Keratinocyte (primary cell): ENCODE data around the gene ERBB4. TPM values are rescaled to one million over a fixed set of nuclear protein-coding genes. Genes with fewer than 3 reads are reported as not detected.

Experiments
- DNase-seq: peaks from one replicate; pipeline ENCODE4 v3.0.0-alpha.2; 2011; ENCODE audit warnings: low read depth, missing footprints, low spot score
- FAIRE-seq: peaks from 2 replicates; lab custom pipeline; 2011; peaks lifted over from hg19 to GRCh38; lab: Jason Lieb, UNC
- H2AFZ ChIP-seq: 2 replicates; pipeline ENCODE4 v1.6.0; 2012; ENCODE audit warnings: low read length, control low read depth, inconsistent platforms; ENCODE audit not compliant: control insufficient read depth
- H3K27ac ChIP-seq: 2 replicates; pipeline ENCODE4 v1.5.1; 2011; ENCODE audit warnings: low read length; ENCODE audit not compliant: control insufficient read depth, insufficient read depth
- H3K27me3 ChIP-seq: 3 replicates; pipeline ENCODE4 v1.6.0; 2011; ENCODE audit warnings: low read length; ENCODE audit not compliant: control insufficient read depth, insufficient read depth; ENCODE audit errors: extremely low read depth
- H3K36me3 ChIP-seq, 2 experiments: 2 replicates in 1 of 2; 3 replicates in 1 of 2; pipeline ENCODE4 v1.5.1; 2011; ENCODE audit warnings: low read length in 2 of 2, mild to moderate bottlenecking in 1 of 2; ENCODE audit not compliant: control insufficient read depth in 2 of 2, insufficient read depth in 2 of 2; ENCODE audit errors: extremely low read depth in 1 of 2
- H3K4me1 ChIP-seq: 3 replicates; pipeline ENCODE4 v1.5.1; 2011; ENCODE audit warnings: low read length; ENCODE audit not compliant: control insufficient read depth, insufficient read depth; ENCODE audit errors: extremely low read depth
- H3K4me2 ChIP-seq: 3 replicates; pipeline ENCODE4 v1.6.0; 2011; ENCODE audit warnings: low read depth, low read length; ENCODE audit not compliant: control insufficient read depth, insufficient read depth; ENCODE audit errors: extremely low read depth
- H3K4me3 ChIP-seq, 3 experiments: fragments of 200-600 bp in 1 of 3; sonication (generic) in 1 of 3; 2 replicates in 2 of 3; 3 replicates in 1 of 3; pipeline ENCODE4 v1.5.1; 2011 to 2016; ENCODE audit warnings: low read length in 3 of 3, mild to moderate bottlenecking in 3 of 3, control low read depth in 2 of 3, inconsistent platforms in 1 of 3, low read depth in 1 of 3, mixed read lengths in 1 of 3, mixed run types in 1 of 3, moderate library complexity in 1 of 3; ENCODE audit not compliant: control insufficient read depth in 2 of 3, insufficient read depth in 2 of 3; ENCODE audit errors: extremely low read depth in 1 of 3
- H3K79me2 ChIP-seq: 2 replicates; pipeline ENCODE4 v1.6.0; 2012; ENCODE audit warnings: low read length; ENCODE audit not compliant: control insufficient read depth, insufficient read depth
- H3K9ac ChIP-seq: 3 replicates; pipeline ENCODE4 v1.6.0; 2011; ENCODE audit warnings: low read length; ENCODE audit not compliant: control insufficient read depth, insufficient read depth; ENCODE audit errors: extremely low read depth
- H3K9me1 ChIP-seq: 3 replicates; pipeline ENCODE4 v1.6.0; 2011; ENCODE audit warnings: low read length; ENCODE audit not compliant: control insufficient read depth, insufficient read depth; ENCODE audit errors: extremely low read depth
- H3K9me3 ChIP-seq: 2 replicates; pipeline ENCODE4 v1.5.1; 2012; ENCODE audit warnings: low read depth, low read length; ENCODE audit not compliant: control insufficient read depth
- H4K20me1 ChIP-seq: 3 replicates; pipeline ENCODE4 v1.6.0; 2011; ENCODE audit warnings: low read length; ENCODE audit not compliant: control insufficient read depth, insufficient read depth; ENCODE audit errors: extremely low read depth
- CTCF ChIP-seq, 3 experiments: IDR thresholded peaks in 1 of 3; conservative IDR thresholded peaks in 1 of 3; optimal IDR thresholded peaks in 1 of 3; 2 replicates in 2 of 3; 3 replicates in 1 of 3; pipeline versions ENCODE3 to v1.5.1; 2011; ENCODE audit warnings: low read length in 3 of 3, mild to moderate bottlenecking in 3 of 3, moderate library complexity in 2 of 3, control low read depth in 1 of 3, inconsistent platforms in 1 of 3; ENCODE audit not compliant: insufficient read depth in 2 of 3; ENCODE audit errors: extremely low read depth in 1 of 3
- EZH2 ChIP-seq: IDR thresholded peaks from one replicate; pipeline ENCODE4 v1.6.1; 2012; ENCODE audit warnings: inconsistent platforms, mild to moderate bottlenecking, low read length, moderate library complexity
- dilution Hi-C: fragments of 300-500 bp; cut with MboI; formaldehyde crosslinking; loops from one replicate; pipeline ENCODE4 v1.7.0; 2020; ENCODE audit warnings: low sequenced_read_pairs; ENCODE audit not compliant: extremely low pct_ligation_motif_present
- polyA plus RNA-seq, 5 experiments: library from polyadenylated mRNA; depleted of rRNA in 3 of 5; stranded (reverse) in 3 of 5; stranded (forward) in 1 of 5; unstranded in 1 of 5; fragments of >200 nt; gene quantifications; 1 replicate in 1 of 5; 2 replicates in 3 of 5; 3 replicates in 1 of 5; pipeline versions ENCODE4 v1.2.1 to v1.2.3, GENCODE V29; 2011 to 2012; ENCODE audit warnings: missing spikeins in 2 of 5, low read depth in 1 of 5, low replicate concordance in 1 of 5

ERBB4 gene
- polyA plus RNA-seq, 1 donor (not counting 4 experiments of a cell fraction or from before 2014, with no cell fraction given) = 0.01 TPM

- Histone ChIP-seq H3K27me3 (no peaks in the 10 kb centered on the region), H3K4me1 (no peaks in the 10 kb centered on the region), H3K36me3 (no peaks in the 10 kb centered on the region), H3K9me3 (no peaks in the 10 kb centered on the region), H3K9ac (no peak overlapping the region), H3K9me1 (no peaks in the 10 kb centered on the region), H3K27ac (no peak overlapping the region), H2AFZ (no peak overlapping the region), H3K4me3 (no peak overlapping the region), H3K79me2 (no peaks in the 10 kb centered on the region), H3K4me2 (no peak overlapping the region), H4K20me1 (no peaks in the 10 kb centered on the region)
- DNase-seq (no peak), FAIRE-seq (peak; percentile 64)
- dilution Hi-C loops = no loop called here
- no peak for TF ChIP-seq EZH2
- peak in 2 of 3 experiments; percentile 17 to 44 for TF ChIP-seq CTCF (optimal IDR thresholded peaks at IDR 0.05 in 1 of 3, IDR thresholded peaks at IDR 0.05 in 1 of 3, conservative IDR thresholded peaks at IDR 0.05 in 1 of 3; ENCODE audit: extremely low read depth in 1 of 3, insufficient read depth in 2 of 3, low read length in 3 of 3)
Observed at GRCh38 chr2:212548455-212548819, 9.8 kb upstream of the ERBB4 start.

- no peaks in the 10 kb centered on the region for H3K79me2 ChIP-seq
- H2AFZ ChIP-seq = no peak overlapping the region
- no peaks in the 10 kb centered on the region for H3K36me3 ChIP-seq
- H3K4me3 ChIP-seq = no peak overlapping the region
- DNase-seq (no peak), FAIRE-seq (no peak)
- no peaks in the 10 kb centered on the region for H3K9me1 ChIP-seq
- H3K4me1 ChIP-seq = no peaks in the 10 kb centered on the region
- H3K27ac ChIP-seq = no peak overlapping the region
- H3K9me3 ChIP-seq = no peaks in the 10 kb centered on the region
- no peak overlapping the region for H3K9ac ChIP-seq
- dilution Hi-C loops = no loop called here
- no peaks in the 10 kb centered on the region for H4K20me1 ChIP-seq
- H3K27me3 ChIP-seq = no peaks in the 10 kb centered on the region
- no peak overlapping the region for H3K4me2 ChIP-seq
- TF ChIP-seq EZH2 (no peak), CTCF (optimal IDR thresholded peaks at IDR 0.05 in 1 of 3, IDR thresholded peaks at IDR 0.05 in 1 of 3, conservative IDR thresholded peaks at IDR 0.05 in 1 of 3; ENCODE audit: extremely low read depth in 1 of 3, insufficient read depth in 2 of 3, low read length in 3 of 3) (no peak)
Observed at GRCh38 chr2:212547716-212548454, 9.3 kb upstream of the ERBB4 start.
